Hematopoietic multipotent progenitor cell treated with erythropoietin and hydrocortisone succinate and interleukin-3 and kit ligand, for 4 days (in vitro differentiated cells): ENCODE results near the gene MYO3B.
"Not testable (repeated sequence)": the region's sequence is repeated elsewhere in the genome, so short reads cannot be mapped to it uniquely, and the experiment has no call there.

Experiments used
- DNase-seq: peaks from one replicate; pipeline ENCODE4 v3.0.0-alpha.2; 2015

The MYO3B gene

DNA sequence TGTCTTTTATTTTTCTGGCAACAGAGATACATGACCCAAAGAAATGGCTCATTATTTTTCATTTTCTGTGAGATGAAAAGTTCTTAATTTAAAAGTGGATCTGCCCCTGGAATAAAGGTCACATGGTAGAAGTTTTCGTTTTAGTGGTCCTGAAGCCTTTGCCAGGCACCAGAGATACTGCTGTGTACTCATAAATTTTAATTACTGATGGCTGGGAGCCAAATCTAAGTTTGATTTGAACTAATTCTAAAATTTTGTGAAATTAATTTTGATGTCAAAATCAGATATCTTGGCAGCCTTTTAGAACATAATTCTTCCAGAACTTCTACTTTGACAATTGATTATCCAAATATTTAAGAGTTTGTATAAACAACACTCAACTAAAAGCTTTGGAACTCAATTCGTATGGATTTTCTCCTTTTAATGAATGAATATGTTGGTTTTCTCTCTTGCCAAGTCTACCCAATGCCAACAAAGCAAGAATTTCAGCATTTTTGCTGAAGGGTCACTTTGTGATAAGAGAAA lies 408.7 kb downstream of the MYO3B start:
- no peak for DNase-seq

DNA sequence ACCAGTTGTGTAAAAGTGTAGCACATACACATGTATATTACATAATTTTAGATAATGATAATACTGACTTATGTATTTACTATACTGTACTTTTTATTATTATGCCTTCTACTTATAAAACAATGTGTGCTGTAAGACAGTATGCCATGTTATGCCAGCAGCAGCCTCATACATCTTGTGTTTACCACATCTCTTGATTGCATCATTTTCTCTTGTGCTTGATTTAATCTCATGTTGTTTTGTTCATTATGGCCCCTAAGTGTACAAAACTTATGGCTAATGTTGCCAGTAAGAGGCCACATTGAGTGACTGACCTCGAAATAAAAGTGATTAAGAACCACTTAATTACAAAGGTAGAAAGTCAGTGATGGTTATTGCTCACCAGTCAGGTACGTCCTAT lies 409.2 kb downstream of the MYO3B start:
- peak; percentile 4 for DNase-seq

GRCh38 chr2:170587922-170588321 lies 410.0 kb downstream of the MYO3B start:
- DNase-seq = no peak

DNA sequence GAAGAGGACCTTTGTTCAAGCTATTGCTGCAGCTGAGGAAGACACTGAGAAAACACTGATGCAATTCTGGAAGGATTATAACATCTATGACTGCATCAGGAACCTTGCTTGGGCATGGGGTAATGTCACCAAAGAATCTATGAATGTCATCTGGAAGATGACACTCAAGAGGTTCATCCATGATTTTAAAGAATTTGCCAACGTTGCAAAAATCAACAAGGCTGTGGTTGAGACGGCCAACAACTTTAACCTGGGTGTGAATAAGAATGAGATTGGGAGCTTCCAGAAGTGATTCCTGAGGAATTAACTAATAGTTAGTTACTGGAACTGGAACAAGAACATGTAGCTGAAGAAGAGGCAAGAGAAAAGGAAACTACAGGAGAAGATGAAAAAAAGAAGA lies 410.8 kb downstream of the MYO3B start:
- no peak for DNase-seq

DNA sequence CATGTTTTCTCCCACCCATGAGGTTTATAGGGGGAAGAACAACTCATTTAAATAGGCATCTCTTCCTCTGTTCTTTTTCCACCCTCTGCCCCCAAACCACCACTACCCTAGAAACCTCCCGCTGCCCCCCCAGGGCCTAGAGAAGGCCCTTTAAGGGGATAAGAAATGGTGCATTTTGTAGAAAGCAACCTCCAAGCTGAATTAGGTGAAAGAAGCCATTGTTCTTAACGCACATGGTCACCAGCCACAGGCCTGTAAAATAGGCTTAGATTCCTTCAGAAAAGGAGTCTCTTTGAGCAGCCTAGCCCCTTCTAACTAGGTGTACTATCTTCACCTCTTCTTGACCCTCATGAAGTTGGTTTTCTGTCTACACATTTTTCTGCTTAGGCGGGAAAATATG lies 418.6 kb downstream of the MYO3B start:
- no peak for DNase-seq

DNA sequence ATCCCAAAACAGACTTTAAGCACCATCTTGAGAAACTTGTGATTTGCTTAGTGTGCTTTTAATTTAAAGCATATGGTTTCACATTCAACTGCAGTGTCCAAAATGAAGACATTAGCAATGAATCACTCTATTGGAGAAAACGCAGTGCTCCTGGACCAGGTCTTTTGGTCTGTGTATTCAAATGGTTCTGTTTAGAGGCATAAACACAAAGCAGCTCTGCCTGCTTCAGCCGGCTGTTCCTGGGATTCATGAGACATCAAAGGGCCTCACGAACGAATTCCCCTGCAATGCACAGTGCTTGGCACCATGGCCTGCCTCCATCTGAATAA lies 420.1 kb downstream of the MYO3B start:
- no peak for DNase-seq

DNA sequence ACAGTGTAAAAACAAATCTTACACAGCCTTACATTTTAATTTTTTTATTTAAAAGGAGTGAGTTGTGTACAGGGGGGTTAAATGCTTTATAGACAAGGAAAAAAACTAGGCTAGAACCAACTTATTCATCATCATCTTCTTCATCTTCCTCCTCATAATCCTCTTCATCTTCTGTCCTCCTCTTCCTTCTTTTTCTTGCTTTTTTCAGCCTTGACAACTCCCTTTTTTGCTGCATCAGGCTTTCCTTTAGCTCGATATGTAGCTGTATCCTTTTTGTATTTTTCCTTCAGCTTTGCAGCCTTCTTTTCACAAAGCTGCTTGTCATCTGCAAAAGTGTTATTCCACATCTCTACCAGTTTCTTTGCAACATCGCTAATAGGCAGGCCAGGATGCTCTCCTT lies 423.5 kb downstream of the MYO3B start:
- no peak for DNase-seq

GRCh38 chr2:170605862-170606261 lies 427.9 kb downstream of the MYO3B start:
- peak; percentile 3 for DNase-seq

DNA sequence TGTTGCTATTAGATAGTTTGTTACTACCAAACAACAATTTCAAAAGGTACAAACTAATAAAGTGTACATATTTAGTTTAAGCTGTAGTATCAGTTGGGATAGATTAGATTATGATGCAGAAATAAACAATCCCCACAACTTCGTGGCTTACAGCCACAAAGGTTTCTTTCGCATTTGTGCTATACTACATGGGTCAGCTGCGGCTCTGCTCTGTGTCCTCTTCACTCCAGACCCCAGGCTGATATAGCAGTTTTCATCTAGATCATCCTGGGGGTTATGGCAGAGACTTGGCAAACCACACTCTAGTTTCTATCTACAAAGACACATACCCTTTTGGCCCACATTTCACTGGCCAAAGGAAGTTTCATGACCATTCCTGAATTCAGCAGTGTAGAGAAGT lies 429.2 kb downstream of the MYO3B start:
- DNase-seq = no peak

GRCh38 chr2:170610615-170611014 lies 432.7 kb downstream of the MYO3B start:
- no peak for DNase-seq

DNA sequence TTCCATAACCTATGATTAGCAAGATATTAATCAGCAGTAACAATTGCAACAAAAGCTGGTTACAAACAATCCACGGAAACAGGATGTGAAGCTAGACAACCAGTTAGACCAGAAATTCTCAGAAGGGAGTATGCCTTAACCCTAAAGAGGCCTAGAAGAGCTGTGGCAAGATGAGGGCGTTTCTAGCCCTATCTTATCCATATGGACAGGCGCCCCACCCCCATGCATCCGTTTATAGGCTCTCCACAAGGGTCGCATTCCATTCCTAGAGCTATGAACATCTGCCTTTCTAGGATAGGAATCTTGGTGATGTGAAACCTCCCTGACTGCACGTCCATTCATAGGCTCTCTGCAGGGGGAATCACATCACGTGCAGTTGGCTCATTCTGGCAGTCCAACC lies 441.0 kb downstream of the MYO3B start:
- DNase-seq = not testable (repeated sequence)

- DNase-seq = not testable (repeated sequence)
Observed at GRCh38 chr2:170635094-170635493, 457.1 kb downstream of the MYO3B start.

DNA sequence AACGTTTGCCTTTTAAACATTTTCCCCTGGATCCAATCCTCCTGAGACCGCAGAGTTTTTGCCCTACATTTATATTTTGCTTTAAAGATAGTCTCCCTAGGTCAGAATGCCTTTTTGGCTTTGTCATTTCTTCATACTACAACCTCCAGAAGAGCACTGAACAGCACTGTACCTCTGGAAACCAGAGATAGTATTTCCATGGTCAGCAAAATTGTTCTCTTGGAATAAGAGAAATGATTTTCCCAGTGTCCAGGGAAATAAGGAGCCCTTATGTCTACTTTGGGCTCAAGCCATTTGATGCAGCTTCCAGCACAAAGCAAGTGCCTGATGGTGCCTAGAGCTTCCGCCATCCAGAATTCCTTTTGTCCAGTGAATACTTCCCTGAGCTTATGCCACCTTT lies 461.7 kb downstream of the MYO3B start:
- no peak for DNase-seq

DNA sequence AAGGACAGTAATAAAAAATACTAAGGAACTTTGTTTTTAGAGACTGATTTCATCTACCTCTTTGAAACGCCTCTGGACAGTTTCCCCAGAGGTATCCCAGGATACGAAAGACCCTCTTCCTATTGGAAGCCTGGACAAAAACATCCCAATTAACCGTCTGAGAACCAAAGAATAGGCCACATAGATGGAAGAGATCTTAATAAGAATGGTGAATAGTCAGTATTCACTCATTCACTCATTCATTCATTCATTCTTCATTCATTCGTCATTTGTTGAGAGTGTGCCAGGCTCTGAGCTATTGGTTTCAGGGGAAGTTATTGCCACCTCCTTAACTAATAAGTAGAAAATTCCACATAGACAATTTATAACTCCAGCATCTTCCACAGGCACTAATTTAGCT lies 464.0 kb downstream of the MYO3B start:
- DNase-seq = no peak

DNA sequence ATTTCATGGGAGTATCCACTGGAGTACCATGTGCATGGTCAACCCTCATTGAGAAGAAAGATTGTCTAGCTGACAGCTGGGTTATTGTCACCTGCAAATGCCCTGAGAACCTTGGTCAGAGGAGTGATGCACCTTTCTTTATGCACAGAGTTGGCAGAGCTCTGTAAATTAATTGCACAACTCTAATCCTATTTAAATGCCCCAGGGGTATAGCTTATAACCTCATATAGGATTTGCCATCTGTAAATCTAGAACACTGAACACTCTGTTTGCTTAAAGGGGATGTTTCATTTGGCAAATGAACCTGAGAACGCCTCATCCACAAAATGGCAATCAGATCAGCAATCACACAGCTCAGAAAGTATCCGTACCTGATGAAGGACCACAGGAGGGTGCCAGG lies 465.4 kb downstream of the MYO3B start:
- no peak for DNase-seq

- DNase-seq = no peak
Observed at GRCh38 chr2:170647741-170648436, 469.9 kb downstream of the MYO3B start.

- no peak for DNase-seq
Observed at GRCh38 chr2:170651624-170652325, 473.8 kb downstream of the MYO3B start.

GRCh38 chr2:170652637-170653417 lies 474.9 kb downstream of the MYO3B start:
- DNase-seq = no peak

DNA sequence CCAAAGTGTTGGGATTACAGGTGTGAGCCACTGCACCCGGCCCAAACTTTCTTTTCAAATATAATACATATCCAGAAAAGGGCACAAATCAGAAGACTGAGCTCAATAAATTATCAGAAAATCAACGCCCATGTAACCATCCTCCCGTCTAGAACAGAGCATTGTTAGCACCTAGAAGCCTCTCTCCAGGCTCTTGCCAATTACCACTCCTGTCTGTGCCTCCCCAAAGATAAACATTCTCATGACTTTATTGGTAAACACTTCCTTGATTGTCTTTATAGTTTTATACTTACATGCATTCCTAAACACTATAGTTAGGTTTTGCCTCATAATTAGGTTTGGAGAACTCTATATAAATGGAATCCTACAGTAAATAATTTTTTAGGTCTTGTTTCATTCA lies 478.7 kb downstream of the MYO3B start:
- no peak for DNase-seq

DNA sequence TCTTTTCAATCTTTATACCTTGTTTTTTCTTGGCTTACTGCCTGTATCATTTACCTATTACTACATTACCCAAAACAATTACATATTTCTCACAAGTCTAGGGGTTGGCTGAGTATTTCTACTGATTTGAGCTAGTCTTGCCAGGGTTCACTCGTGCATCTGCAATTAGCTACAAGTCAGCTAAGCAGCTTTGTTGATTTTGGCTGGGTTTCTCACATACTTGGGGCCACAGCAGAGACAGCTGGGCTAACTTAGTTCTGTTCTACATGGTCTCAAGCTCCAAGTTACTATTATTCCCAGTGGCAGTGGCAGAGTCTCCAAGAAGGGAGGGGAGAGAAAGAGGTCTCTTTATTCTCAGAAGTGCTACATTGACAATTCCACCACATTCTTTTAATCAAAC lies 482.5 kb downstream of the MYO3B start:
- no peak for DNase-seq

GRCh38 chr2:170665743-170666142 lies 487.8 kb downstream of the MYO3B start:
- DNase-seq = no peak

DNA sequence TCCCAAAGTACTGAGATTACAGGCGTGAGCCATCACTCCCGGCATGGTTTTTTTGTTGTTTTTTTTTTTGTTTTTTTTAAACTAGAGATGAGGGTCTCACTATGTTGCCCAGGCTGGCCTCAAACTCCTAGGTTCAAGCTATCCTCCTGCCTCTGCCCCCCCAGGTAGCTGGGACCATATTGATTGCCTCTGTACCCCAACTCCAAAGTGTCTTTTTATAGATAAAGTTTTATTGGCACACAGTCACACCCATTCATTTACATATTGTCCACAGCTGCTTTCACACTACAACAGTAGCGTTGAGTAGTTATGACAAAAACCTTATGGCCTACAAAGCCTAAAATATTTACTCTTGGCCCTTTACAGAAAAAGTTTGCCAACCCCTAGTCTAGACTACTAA lies 492.0 kb downstream of the MYO3B start:
- no peak for DNase-seq

GRCh38 chr2:170670651-170671050 lies 492.7 kb downstream of the MYO3B start:
- no peak for DNase-seq

DNA sequence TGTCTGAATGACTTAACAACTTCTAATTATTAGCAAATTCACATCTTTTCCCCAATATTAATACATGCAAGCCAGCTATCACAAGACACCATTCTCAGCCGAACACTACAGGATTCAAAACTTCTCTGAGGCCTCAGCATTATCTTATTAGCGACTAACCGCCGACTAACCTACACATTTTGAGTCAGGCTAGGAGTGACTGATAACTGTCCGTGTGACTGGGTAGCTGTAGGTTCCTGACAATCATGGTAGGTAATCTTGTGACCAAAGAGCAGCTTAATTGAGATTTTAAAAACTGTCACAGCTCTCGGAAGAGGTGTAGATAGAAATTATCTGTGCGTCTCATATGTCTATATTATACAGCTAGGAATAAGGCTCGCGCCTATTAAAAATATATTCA lies 493.1 kb downstream of the MYO3B start:
- DNase-seq = no peak
